GM23338 (cell line): Measurements from ENCODE around the gene CAT.

Experiments used
- CREB1 ChIP-seq: fragments of 250-450 bp; sonication (Bioruptor Pico); IDR thresholded peaks from 2 replicates; pipeline ENCODE4 v1.5.0; 2020; ENCODE audit warnings: low read depth, mild to moderate bottlenecking, moderate library complexity
- EZH2 ChIP-seq: fragments of 200-600 bp; sonication (generic); IDR thresholded peaks from one replicate; pipeline ENCODE4 v1.8.0; 2017; ENCODE audit warnings: antibody characterized with exemption, mild to moderate bottlenecking, low read depth; ENCODE audit not compliant: unreplicated experiment
- EZH2phosphoT487 ChIP-seq: fragments of 200-600 bp; sonication (generic); IDR thresholded peaks from one replicate; pipeline ENCODE4 v1.8.1; 2018; ENCODE audit warnings: antibody characterized with exemption; ENCODE audit not compliant: unreplicated experiment
- JUNB ChIP-seq: IDR thresholded peaks from one replicate; pipeline ENCODE4 v1.6.1; 2016; ENCODE audit warnings: antibody characterized with exemption; ENCODE audit not compliant: unreplicated experiment
- POLR2AphosphoS5 ChIP-seq: IDR thresholded peaks from 2 replicates; pipeline ENCODE4 v1.6.1; 2016; ENCODE audit warnings: antibody characterized with exemption, low read depth
- ZNF114 ChIP-seq: fragments of 250-450 bp; sonication (Bioruptor Pico); IDR thresholded peaks from 2 replicates; pipeline ENCODE4 v1.5.0; 2020; ENCODE audit warnings: mild to moderate bottlenecking, moderate library complexity
- TF ChIP-seq, protein P1 (sequence below), 2 experiments: fragments of 200-600 bp in 1 of 2; sonication (generic) in 1 of 2; conservative IDR thresholded peaks; 2 replicates each; pipeline versions ENCODE4 v1.5.1 to v1.6.1; 2016 to 2017; ENCODE audit warnings: antibody characterized with exemption in 2 of 2, low read depth in 2 of 2, mild to moderate bottlenecking in 2 of 2, moderate library complexity in 1 of 2
- TF ChIP-seq, protein P2 (sequence below): IDR thresholded peaks from one replicate; pipeline ENCODE4 v1.6.1; 2018; ENCODE audit warnings: antibody characterized with exemption; ENCODE audit not compliant: unreplicated experiment
- TF ChIP-seq, protein P3 (sequence below): IDR thresholded peaks from 2 replicates; pipeline ENCODE4 v1.6.1; 2016; ENCODE audit warnings: antibody characterized with exemption

DNA sequence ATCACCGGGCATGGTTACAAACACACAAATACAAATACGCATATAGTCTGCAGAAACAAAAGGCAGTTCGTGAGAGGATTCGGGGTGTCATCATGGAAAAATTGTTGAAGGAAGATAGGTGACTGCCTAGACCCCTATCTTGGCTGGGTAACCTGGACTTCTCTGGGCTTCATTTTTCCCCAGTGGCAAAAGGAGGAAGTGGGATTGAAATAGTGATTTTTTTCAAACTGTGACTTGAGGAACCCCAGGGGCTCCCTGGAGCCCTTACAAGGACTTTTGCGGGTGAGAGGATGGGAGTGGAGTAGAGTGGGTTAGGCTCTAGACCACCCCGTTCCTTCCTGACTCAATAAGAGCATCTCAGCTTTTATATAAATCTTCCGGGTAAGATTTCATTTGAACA is 75.9 kb downstream of the CAT start:
- TF ChIP-seq, protein P1, sequence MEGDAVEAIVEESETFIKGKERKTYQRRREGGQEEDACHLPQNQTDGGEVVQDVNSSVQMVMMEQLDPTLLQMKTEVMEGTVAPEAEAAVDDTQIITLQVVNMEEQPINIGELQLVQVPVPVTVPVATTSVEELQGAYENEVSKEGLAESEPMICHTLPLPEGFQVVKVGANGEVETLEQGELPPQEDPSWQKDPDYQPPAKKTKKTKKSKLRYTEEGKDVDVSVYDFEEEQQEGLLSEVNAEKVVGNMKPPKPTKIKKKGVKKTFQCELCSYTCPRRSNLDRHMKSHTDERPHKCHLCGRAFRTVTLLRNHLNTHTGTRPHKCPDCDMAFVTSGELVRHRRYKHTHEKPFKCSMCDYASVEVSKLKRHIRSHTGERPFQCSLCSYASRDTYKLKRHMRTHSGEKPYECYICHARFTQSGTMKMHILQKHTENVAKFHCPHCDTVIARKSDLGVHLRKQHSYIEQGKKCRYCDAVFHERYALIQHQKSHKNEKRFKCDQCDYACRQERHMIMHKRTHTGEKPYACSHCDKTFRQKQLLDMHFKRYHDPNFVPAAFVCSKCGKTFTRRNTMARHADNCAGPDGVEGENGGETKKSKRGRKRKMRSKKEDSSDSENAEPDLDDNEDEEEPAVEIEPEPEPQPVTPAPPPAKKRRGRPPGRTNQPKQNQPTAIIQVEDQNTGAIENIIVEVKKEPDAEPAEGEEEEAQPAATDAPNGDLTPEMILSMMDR (conservative IDR thresholded peaks at IDR 0.05; ENCODE audit: low read depth in 2 of 2): no peak
- TF ChIP-seq, protein P2, sequence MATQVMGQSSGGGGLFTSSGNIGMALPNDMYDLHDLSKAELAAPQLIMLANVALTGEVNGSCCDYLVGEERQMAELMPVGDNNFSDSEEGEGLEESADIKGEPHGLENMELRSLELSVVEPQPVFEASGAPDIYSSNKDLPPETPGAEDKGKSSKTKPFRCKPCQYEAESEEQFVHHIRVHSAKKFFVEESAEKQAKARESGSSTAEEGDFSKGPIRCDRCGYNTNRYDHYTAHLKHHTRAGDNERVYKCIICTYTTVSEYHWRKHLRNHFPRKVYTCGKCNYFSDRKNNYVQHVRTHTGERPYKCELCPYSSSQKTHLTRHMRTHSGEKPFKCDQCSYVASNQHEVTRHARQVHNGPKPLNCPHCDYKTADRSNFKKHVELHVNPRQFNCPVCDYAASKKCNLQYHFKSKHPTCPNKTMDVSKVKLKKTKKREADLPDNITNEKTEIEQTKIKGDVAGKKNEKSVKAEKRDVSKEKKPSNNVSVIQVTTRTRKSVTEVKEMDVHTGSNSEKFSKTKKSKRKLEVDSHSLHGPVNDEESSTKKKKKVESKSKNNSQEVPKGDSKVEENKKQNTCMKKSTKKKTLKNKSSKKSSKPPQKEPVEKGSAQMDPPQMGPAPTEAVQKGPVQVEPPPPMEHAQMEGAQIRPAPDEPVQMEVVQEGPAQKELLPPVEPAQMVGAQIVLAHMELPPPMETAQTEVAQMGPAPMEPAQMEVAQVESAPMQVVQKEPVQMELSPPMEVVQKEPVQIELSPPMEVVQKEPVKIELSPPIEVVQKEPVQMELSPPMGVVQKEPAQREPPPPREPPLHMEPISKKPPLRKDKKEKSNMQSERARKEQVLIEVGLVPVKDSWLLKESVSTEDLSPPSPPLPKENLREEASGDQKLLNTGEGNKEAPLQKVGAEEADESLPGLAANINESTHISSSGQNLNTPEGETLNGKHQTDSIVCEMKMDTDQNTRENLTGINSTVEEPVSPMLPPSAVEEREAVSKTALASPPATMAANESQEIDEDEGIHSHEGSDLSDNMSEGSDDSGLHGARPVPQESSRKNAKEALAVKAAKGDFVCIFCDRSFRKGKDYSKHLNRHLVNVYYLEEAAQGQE: no peak
- no peak for TF ChIP-seq POLR2AphosphoS5
- TF ChIP-seq EZH2: no peak
- TF ChIP-seq CREB1 (CRISPR knock-in tag): no peak
- no peak for TF ChIP-seq ZNF114 (CRISPR knock-in tag)
- TF ChIP-seq JUNB: no peak
- no peak for TF ChIP-seq EZH2phosphoT487
- TF ChIP-seq, protein P3, sequence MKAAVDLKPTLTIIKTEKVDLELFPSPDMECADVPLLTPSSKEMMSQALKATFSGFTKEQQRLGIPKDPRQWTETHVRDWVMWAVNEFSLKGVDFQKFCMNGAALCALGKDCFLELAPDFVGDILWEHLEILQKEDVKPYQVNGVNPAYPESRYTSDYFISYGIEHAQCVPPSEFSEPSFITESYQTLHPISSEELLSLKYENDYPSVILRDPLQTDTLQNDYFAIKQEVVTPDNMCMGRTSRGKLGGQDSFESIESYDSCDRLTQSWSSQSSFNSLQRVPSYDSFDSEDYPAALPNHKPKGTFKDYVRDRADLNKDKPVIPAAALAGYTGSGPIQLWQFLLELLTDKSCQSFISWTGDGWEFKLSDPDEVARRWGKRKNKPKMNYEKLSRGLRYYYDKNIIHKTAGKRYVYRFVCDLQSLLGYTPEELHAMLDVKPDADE: no peak
